8988T (cell line): ENCODE measurements around the gene OR51B5.
"Not testable (repeated sequence)": the region's sequence is repeated elsewhere in the genome, so short reads cannot be mapped to it uniquely, and the experiment has no call there.

Experiments used
- DNase-seq: peaks from one replicate; pipeline ENCODE4 v3.0.0; 2011

OR51B5 gene

DNA sequence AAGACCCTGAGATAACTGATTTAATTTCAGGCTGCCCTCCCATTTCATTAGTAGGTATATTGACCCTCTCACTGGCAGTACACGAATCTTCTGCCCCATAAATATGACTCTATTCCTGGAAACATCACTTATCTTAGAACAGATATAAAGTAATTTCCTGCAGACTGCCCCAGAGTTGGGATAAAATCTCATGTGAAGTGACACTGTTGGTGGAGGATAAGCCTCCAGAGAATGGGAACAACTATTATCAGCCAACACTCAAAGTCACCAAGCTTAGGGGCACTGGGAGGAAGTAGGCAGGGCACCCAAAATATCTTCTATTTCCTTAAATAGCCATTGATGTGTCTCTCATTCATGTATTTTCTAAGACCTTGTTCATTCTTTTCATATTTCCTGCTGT, 8.2 kb downstream of the OR51B5 start:
- DNase-seq = no peak

DNA sequence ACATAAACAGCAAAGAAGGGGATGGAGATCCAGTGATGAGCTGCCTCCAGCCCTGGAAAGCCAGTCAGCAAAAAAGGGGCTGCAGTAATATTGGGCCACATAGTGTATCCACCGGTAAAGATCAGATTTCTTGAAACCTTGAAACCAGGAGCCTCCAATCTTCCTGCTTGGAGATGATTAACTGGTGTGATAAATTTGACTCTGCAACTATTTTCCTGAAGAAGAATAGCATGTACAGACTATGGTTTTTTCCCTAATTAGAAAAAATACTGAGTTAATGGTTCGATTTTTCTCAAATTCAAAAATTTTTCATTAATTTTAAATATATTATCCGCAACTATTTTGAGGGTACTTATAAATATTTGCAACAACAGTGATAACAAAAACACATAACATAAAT, 19.1 kb downstream of the OR51B5 start, which contains the start of gene OR51B2:
OR51B2 (minus strand) TSS at position 101 of the 400 bp plus-strand sequence; CDS start at position 101, 0 bp downstream.
- DNase-seq = no peak

DNA sequence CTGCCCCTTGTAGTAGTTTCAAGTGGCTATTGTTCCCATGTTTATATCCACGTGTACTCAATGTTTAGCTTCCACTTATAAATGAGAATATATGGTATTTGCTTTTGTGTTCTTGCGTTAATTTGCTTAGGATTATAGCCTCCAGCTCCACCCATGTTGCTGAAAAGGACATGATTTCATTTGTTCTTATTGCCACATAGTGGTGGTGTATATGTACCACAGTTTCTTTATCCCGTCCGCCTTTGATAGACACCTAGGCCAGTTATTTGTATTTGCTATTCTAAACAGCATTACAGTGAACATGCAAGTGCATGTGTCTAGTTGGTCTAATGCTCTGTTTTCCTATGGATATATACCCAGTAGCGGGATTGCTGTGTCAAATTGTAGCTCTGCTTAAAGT, 26.0 kb downstream of the OR51B5 start:
- DNase-seq = no peak

DNA sequence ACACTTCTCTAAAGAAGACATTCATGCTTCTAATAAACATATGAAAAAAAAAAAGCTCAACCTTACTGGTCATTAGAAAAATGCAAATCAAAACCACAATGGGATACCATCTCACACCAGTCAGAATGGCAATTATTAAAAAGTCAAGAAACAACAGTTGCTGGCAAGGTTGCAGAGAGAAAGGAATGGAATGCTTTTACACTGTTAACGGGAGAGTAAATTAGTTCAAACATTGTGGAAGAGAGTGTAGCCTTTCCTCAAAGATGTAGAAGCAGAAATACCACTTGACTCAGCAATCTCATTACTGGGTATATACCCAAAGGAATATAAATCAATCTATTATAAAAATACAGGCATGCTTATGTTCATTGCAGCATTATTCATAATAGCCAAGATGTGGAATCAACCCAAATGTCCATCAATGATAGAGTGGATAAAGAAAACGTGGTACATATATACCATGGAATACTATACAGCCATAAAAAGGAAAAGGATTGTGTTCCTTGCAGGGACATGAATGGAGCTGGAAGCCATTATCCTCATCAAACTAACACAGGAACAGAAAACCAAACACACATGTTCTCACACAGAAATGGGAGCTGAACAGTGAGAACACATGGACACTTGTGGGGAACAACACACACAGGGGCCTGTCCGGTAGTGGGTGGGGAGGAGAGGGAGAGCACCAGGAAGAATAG, 29.8 kb downstream of the OR51B5 start:
- DNase-seq = not testable (repeated sequence)

DNA sequence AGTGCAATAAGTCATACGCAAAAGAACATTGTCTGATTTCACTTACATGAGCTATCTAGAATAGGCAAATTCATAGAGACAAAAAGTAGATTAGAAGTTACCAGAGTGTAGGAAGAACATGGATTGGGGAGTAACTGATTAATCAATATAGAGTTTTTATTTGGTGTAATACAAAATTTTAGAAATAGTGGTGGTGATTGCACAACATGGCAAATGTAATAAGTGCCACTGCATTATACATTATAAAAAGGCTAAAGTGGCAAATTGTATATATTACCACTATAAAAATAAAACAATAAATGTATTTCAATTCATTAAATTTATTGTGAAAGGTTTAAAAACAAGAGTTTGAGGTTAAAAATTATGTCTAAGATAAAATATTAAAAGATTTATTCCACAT, 32.9 kb downstream of the OR51B5 start:
- DNase-seq = no peak

DNA sequence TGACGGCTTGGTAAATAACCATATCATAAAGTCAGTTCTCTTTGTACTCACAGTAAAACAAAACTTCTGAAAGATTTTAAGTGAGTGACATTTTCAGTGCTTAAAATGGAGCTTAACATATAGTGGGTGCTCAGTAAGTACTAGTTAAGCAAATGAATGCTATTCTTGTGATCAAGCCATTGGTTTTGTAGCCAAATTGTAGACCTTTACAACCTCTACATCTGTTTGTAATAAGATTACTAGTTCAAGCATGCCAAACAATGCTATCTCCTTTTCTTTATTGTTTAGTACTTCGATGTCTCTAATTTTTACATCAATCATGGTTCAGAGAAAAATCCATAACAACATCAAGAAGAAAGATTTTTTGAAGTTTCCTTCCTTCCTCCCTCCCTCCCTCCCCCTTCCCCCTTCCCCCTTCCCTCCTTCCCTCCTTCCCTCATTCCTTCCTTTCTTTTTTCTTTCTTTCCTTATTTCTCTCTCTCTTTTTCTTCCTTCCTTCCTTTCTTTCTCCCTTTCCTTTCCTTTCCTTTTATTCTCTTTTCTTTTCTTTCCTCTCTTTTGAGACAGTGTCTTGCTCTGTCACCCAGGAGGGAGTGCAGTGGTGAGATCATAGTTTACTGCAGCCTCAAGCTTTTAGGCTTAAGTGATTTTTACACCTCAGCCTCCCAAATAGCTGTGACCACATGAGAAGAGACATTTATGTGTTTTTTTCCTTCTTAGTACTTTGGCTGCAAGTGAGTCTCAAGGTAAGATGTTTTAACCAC, 35.9 kb downstream of the OR51B5 start:
- DNase-seq = no peak

DNA sequence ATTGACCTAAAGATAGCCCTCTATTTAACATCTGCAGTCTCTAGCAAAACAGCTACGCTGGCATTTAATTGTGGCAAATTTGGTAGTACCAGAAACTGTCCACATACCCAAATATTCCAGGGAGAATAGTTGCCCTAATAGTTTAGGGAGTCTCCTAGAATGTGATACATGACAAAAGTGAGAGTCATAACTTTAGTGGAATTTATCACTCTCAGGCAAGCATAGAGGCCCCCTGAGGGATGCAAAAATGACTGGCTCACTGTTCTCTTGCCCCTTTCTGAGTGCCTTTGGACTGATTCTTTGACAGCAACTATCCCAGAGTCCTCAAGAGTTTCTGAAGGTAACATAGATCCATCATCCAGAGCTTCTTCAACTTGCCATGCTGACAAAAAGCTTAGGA, 39.3 kb downstream of the OR51B5 start:
- DNase-seq = no peak

DNA sequence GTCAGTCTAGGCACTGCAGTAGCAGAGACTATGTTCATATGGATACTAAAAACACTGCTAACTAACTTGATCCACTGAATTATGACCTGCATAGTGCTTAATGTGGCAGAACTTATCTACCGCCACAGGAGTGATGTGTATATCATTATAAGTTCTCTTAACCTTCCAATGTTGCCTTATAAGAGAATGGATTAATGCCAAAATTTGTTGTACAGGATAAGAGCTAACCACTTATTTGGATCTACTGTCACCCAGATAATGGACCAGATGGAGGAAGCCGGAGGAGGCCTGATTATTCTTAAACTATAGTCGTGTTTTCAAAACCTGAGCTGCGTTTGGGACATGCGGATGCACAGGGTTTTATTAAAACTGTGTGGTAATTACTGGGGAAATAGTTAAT, 39.7 kb downstream of the OR51B5 start:
- DNase-seq = no peak

DNA sequence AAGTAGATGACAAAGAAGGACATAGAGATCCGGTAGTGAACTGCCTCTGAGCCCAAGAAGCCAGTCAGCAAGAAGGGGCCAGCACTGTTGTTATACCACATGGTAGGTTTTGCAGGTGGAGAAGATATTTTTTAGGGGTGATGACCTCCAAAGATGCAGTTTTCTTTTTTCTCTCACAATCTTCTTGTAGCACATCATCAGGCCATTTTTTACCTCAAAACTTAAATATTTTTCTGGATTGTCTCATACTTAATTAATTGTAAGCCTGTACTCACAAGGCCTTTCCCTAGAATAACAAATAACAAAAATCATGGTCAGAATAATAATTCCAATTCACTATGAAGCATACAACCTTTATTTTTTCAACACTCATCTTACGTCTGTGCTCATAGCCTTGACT, 41.5 kb downstream of the OR51B5 start, which contains the start of gene OR51B4:
OR51B4 (minus strand) TSS at position 101 of the 400 bp plus-strand sequence; CDS start at position 101, 0 bp downstream.
- no peak for DNase-seq

DNA sequence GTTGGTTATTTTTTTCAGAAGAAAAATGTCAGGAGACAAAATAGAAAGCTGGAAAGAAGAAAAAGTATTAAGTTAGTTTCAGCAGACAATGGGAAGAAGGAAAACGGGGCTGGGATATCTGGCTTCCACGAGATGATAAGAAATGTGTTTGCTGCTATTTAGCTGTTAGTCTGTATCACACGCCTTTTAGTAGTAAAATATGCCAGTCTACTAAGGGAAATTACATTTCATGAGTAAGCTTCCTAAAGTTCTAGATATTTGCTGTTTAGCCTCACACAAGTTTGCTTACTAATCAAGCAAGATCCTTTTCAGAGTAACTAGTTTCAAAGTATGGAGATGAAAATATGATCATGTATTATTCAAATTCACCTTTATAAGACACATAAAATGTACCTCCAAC, 43.1 kb downstream of the OR51B5 start:
- no peak for DNase-seq

DNA sequence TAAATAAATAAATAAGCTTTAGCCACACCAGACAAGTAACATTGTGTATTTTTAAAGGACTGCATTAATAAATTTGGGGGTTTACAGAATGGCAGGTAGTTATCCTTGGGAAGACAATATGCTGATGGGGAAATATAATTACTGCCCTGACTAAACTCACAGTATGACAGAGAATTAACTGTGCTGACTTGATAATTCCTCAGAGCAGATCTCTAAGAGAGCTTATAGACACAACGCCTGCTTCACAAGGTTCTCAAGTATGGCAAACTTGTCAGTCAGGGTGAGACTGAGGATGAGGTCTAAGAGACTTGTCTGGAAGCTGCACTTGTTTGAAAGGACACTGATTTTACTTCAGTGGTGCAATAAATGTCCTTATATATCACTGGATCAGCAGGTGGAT, 44.9 kb downstream of the OR51B5 start:
- DNase-seq = no peak

DNA sequence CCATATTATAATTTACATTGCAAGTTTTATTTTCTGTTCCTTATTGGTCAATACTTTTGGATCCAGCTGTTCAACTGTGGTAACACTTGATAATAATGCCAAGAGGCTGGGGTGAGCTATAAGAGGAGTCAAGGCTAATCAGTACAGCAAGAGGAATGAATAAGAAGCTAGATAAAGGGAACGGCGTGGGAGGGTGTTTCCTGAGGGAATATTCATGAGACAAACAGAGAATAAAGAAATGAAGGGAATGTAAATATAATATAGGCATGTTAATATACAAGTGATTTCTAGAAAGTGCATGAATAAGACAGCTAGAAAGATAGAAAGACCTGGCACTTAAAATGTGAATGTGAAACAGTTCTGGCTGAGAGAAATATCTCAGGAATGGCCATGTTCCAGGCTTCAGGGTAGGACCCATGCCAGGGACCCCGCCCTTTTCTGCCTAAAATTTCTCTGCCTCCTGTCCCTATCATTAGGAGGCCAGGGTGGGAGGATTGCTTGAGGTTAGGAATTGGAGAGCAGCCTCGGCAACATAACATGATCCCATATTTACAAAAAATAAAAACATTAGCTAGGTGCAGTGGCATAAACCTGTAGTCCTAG, 45.5 kb downstream of the OR51B5 start:
- no peak for DNase-seq

DNA sequence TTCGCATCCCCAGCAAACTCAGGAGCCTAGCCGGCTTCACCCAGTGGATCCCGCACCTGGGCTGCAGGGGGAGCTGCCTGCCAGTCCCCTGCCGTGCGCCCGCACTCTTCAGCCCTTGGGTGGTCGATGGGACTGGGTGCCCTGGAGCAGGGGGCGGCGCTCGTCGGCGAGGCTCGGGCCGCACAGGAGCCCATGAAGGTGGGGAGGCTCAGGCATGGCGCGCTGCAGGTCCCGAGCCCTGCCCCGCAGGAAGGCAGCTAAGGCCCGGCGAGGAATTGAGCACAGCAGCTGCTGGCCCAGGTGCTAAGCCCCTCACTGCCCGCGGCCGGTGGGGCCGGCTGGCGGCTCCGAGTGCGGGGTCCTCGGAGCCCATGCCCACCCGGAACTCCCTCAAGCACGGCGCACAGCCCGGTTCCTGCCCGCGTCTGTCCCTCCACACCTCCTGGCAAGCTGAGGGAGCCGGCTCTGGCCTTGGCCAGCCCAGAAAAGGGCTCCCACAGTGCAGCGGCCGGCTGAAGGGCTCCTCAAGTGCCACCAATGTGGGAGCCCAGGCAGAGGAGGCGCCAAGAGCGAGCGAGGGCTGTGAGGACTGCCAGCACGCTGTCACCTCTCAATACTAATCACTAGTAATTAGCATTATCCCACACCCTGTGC, 48.9 kb downstream of the OR51B5 start:
- not testable (repeated sequence) for DNase-seq

DNA sequence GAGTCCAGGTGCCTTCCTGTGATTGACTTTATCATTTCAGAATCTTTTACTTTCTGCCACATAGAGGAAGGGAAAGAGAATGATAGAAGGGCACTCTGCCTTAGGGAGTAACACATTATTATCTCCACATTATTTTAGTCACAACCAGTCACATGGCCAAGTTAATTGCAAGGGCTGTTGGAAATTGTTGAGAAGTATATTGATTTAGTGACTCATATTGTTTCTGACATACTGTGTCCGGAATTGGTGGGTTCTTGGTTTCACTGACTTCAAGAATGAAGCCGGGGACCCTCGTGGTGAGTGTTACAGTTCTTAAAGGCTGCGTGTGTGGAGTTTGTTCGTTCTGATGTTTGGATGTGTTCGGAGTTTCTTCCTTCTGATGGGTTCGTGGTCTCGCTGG, 50.3 kb downstream of the OR51B5 start:
- no peak for DNase-seq
